Body of pancreas (tissue), 4 donors: Measurements from ENCODE around the gene DAZAP1.

ENCODE experiments used
- CTCF ChIP-seq, 7 experiments: fragments of 450-650 bp in 4 of 7; fragments of 200-600 bp in 3 of 7; sonication (generic) in 3 of 7; IDR thresholded peaks; one replicate each; pipeline ENCODE4 v1.5.1; 2016 to 2019; ENCODE audit warnings: antibody characterized with exemption in 7 of 7
- POLR2A ChIP-seq, 3 donors: fragments of 450-650 bp; IDR thresholded peaks; one replicate each; pipeline ENCODE4 v1.6.1; 2016; ENCODE audit warnings: antibody characterized with exemption in 3 of 3, mild to moderate bottlenecking in 2 of 3

GRCh38 chr19:1445932-1446712, 38.7 kb downstream of the DAZAP1 start:
- TF ChIP-seq CTCF (IDR thresholded peaks at IDR 0.05) = no peak
- TF ChIP-seq POLR2A (IDR thresholded peaks at IDR 0.05) = no peak
